A673 (cell line): ENCODE results near the gene SFMBT2.

Source experiments
- CTCF ChIP-seq: fragments of 300-800, 200-600 bp; sonication (generic); conservative IDR thresholded peaks from 2 replicates; pipeline ENCODE4 v1.5.1; 2017; ENCODE audit warnings: low read depth, mild to moderate bottlenecking, antibody characterized with exemption, low read length, moderate library complexity, mixed read lengths
- EZH2 ChIP-seq: fragments of 200-600 bp; sonication (generic); IDR thresholded peaks from 2 replicates; pipeline ENCODE4 v1.6.1; 2017; ENCODE audit warnings: borderline replicate concordance, low read depth, mild to moderate bottlenecking, mixed read lengths, antibody characterized with exemption, low read length; ENCODE audit not compliant: poor library complexity, severe bottlenecking

GRCh38 chr10:7449063-7449695, 38.3 kb upstream of the SFMBT2 start:
- TF ChIP-seq CTCF (no peak), EZH2 (no peak)
